Raji (cell line): Measurements from ENCODE around the gene IGF1R.

Experiments used
- POLR2A ChIP-seq: IDR thresholded peaks from 2 replicates; pipeline ENCODE4 v1.6.1; 2011; ENCODE audit warnings: low read depth, low read length, control low read depth; ENCODE audit not compliant: insufficient read depth

IGF1R gene

DNA sequence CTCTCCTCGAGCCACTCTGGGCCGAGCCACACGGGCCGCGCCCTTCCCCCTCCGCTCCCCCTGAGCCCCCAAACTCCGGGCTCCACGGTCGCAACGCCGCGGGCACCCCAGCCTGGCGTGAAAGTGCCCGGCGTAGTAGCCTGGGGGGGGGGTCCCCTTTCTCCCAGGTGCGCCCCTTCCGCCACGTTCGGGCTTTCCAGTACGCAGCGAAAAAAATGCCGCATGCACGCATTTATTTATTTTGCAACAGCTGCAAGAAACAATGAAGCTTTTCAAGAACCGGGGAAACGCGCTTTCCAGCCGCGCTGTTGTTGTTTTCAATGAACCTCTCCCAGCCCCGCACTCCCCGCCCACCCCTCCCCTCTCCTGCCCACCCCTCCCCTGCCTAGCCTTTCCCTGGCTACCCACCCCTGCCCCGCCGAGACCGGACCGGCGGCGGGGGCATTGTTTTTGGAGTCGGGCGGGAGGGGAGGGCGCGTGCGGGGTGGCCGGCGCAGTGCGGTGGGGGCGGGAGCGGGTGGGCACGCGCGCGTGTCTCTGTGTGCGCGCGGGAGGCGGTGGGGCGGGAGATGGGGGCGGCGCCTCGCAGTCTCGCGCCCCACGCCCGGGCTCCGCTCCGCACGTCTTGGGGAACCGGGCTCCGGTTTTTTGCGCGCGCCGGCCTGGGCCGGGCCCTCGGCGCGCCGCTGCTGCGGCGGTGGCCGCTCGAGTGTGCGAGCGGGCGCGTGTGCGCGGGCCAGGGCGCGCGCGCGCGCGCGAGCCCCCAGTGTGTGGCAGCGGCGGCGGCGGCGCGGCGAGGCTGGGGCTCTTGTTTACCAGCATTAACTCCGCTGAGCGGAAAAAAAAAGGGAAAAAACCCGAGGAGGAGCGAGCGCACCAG lies at the start of gene IGF1R:
IGF1R (plus strand) TSS at position 766 of the 880 bp plus-strand sequence. CDS start 1,043 bp downstream, outside the sequence.
- no peak for TF ChIP-seq POLR2A

DNA sequence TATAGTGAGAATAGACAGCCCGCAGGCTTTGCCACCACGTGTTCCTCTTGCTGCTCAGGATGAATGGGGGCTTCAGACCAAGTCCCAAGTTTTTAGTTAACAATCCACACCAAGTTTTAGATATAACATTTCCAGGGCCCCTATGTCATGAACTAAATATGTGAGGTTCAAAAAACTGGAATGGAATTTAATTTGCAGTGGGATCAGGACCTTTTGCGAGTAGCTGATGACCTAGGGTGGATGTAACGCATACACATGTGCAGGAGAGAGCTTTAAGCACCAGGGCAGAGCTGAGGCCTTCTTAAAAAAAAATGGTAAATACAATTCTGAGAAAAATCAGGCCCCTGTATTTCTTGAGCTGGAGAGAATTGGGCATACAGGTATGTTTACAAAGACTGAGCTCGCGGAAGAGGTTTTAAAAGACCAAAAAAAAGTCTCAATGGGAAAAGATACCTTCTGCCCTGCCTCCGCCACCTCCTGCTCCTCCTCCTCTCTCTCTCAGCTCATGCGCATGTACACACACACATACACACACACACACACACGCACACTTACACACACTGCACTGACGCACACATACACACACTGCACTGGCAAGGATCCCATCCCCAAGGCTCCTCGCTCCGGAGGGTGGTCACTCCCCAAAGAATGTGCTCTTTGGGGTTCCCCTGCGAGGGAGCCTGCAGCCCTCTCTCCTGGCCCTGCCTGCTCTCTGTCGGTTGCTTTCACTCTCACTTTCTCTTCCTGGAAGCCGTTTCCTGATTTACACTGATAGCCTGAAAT lies 48.2 kb upstream of the IGF1R start:
- peak; percentile 48; the same call in 1 of the 2 replicates for TF ChIP-seq POLR2A

- TF ChIP-seq POLR2A: no peak
Measured at GRCh38 chr15:98604983-98605382, 43.4 kb upstream of the IGF1R start.

- TF ChIP-seq POLR2A: no peak
Measured at GRCh38 chr15:98609144-98609852, 39.0 kb upstream of the IGF1R start.

DNA sequence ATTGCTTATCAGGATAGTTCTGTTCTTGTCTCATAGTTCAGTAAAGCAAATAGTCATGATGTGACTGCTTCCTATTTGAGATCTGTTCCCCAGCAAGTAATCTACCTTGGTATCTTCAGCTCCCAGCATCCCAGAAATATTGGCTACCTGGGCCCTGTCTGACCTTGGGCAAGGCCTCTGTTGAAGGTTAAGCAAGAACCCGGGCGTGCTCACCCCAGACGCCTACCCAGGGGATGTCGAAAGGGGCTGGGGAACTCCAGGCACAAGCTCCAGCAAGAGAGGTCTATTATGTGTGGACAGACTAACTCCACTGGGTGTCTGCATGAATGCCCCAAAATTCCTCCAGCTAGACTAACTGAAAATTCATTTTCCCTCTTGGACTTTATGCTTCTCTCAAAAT lies 37.3 kb upstream of the IGF1R start:
- no peak for TF ChIP-seq POLR2A

GRCh38 chr15:98611808-98612207 lies 36.5 kb upstream of the IGF1R start:
- TF ChIP-seq POLR2A: no peak

- TF ChIP-seq POLR2A: no peak
Measured at GRCh38 chr15:98612490-98613110, 35.7 kb upstream of the IGF1R start.

DNA sequence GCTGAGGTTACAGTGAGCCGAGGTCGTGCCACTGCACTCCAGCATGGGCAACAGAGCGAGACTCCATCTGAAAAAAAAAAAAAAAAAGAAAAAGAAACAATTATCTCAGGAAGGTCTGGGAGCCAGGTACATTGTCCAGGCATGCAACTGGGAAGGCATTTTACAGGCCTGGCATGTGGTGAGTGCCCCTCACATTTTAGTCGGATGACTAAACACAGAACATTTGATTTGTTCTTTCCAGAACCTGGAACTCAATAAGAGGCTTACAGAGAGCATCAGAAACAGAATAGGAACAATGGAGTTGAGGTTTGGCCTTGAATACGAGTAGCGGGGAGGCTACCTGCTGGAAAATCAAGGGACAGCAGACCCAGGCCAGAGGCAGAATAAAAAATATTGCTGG lies 33.7 kb upstream of the IGF1R start:
- no peak for TF ChIP-seq POLR2A

DNA sequence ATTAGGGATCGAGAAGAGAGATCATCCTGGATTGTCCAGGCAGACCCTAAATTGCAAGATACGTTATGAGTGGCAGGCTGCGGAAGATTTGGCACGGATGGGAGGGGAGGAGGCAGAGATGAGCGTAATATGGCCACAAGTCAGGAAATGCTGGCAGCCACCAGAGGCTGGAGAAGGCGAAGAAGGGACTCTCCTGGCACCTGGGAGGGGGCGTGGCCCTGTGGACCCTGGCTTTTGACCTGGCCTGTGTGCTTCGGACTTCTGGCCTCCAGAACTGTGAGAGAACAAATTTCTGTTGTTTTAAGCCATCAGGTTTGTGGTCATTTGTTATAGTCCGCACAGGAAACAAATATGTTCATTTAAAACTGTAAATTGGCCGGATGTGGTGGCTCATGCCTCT lies 31.9 kb upstream of the IGF1R start:
- TF ChIP-seq POLR2A: no peak

DNA sequence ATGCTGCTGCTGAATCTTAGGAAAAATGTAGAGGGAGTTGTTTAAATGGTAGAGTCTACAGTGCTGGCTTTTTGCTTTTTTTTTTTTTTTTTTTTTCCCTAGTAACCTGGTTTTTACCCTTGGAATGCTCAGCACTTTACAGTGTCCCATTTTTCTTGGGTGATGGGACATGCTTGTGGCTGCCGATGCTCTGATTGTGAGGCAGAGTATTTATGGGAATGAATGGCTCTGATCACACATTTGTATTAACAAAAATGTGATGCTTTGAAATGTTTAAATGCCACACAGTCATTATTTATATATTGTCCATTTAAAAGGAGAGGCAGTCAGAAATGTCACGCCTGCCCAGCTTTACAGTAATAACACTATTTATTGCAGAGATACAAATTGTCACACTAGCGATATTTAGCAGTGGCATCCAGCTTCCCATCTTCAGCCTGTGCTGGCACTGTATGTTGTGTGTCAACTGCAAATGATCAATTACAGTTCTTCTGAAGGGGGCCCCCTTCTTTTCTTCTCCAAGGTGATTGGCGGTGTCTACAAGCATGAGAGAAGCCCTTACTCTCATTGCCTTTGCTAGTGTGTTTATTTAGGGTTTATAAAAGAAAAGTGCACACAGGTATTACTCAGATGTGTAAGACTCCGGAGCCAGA lies 30.9 kb upstream of the IGF1R start:
- no peak for TF ChIP-seq POLR2A

DNA sequence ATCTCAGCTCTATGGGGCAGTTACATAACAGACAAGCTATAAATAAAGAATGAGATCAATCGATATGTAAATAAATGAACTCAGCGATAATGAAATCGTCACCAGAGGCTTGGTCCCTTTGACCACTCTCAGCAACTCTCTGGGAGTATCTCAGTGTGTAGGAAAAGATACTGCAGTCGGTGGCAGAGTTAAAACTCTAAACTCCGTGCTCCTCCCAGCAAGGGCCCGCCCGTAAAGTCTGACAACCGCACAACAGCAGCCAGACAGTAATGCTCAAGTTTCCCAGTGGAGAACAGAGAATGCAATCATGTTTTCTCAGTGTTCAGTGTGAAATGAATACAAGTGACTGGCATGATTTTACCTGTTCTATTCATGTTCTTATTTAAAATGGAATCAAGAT lies 28.3 kb upstream of the IGF1R start:
- TF ChIP-seq POLR2A: no peak

- no peak for TF ChIP-seq POLR2A
Measured at GRCh38 chr15:98621021-98621420, 27.3 kb upstream of the IGF1R start.

- TF ChIP-seq POLR2A: no peak
Measured at GRCh38 chr15:98625614-98626013, 22.7 kb upstream of the IGF1R start.

GRCh38 chr15:98626153-98626552 lies 22.2 kb upstream of the IGF1R start:
- no peak for TF ChIP-seq POLR2A

- no peak for TF ChIP-seq POLR2A
Measured at GRCh38 chr15:98628216-98628615, 20.1 kb upstream of the IGF1R start.

DNA sequence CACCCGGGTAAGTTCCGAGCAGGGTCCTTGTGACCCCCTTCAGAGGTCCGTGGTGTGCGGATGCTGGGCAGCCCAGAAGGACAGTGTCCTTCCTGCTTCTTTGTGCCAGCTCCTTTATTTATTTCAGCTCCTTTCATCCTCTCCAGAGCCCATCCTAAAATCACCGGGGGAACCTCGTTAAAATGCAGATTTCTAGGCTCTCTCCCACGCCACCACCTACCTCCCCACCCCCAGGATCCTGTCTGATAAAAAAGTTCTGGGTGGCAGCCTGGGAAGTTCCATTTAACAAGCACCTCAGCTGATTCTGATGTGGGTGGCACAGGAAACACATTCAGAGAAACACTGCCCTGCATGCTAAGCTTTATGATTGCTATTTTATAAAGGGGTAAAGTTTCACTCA lies 12.5 kb upstream of the IGF1R start:
- TF ChIP-seq POLR2A: no peak
